Neuronal stem cell (in vitro differentiated cells): Measurements from ENCODE around the gene EIF2B2.

Source experiments
- DNase-seq: peaks from one replicate; pipeline ENCODE4 v3.0.0-alpha.2; 2013; ENCODE audit warnings: low spot score
- H2AFZ ChIP-seq: one replicate; pipeline ENCODE4 v1.6.1; 2013; ENCODE audit warnings: mild to moderate bottlenecking, low read length, inconsistent platforms
- H2AK5ac ChIP-seq: 2 replicates; pipeline ENCODE4 v1.6.1; 2013; ENCODE audit warnings: low read depth, mild to moderate bottlenecking, inconsistent platforms, low read length, moderate library complexity, mixed read lengths
- H2BK120ac ChIP-seq: 2 replicates; pipeline ENCODE4 v1.6.1; 2013; ENCODE audit warnings: low read depth, mild to moderate bottlenecking, inconsistent platforms, low read length, moderate library complexity, mixed read lengths
- H2BK12ac ChIP-seq: one replicate; pipeline ENCODE4 v1.6.1; 2013; ENCODE audit warnings: low read length, inconsistent platforms
- H2BK15ac ChIP-seq: 2 replicates; pipeline ENCODE4 v1.6.1; 2013; ENCODE audit warnings: mild to moderate bottlenecking, low read length, inconsistent platforms, mixed read lengths
- H2BK5ac ChIP-seq: one replicate; pipeline ENCODE4 v1.6.1; 2013; ENCODE audit warnings: inconsistent platforms, mild to moderate bottlenecking, low read length, moderate library complexity
- H3K14ac ChIP-seq: one replicate; pipeline ENCODE4 v1.6.1; 2013; ENCODE audit warnings: low read length, inconsistent platforms
- H3K18ac ChIP-seq: 2 replicates; pipeline ENCODE4 v1.6.1; 2013; ENCODE audit warnings: low read length, inconsistent platforms
- H3K23ac ChIP-seq: 2 replicates; pipeline ENCODE4 v1.6.1; 2013; ENCODE audit warnings: low read depth, mild to moderate bottlenecking, mixed read lengths, low read length, inconsistent platforms; ENCODE audit not compliant: poor library complexity
- H3K27ac ChIP-seq: replicated peaks from 3 replicates; pipeline ENCODE4 v1.5.1; 2013; ENCODE audit warnings: low read length, inconsistent platforms
- H3K27me3 ChIP-seq, 3 experiments: 2 replicates each; pipeline ENCODE4 v1.6.1; 2013; ENCODE audit warnings: low read length in 3 of 3, mild to moderate bottlenecking in 2 of 3, inconsistent platforms in 1 of 3, low read depth in 1 of 3, mixed read lengths in 1 of 3, moderate library complexity in 1 of 3; ENCODE audit not compliant: control insufficient read depth in 3 of 3, insufficient read depth in 3 of 3
- H3K36me3 ChIP-seq, 2 donors: replicated peaks in 1 of 2; 2 replicates each; pipeline ENCODE4 v1.6.1; 2013; ENCODE audit warnings: low read length in 2 of 2; ENCODE audit not compliant: control insufficient read depth in 2 of 2, insufficient read depth in 2 of 2
- H3K4ac ChIP-seq: 2 replicates; pipeline ENCODE4 v1.6.1; 2013; ENCODE audit warnings: inconsistent platforms, mild to moderate bottlenecking, low read length, moderate library complexity
- H3K4me1 ChIP-seq, 2 donors: 1 replicate in 1 of 2; 2 replicates in 1 of 2; pipeline ENCODE4 v1.6.1; 2013; ENCODE audit warnings: low read length in 2 of 2, low read depth in 1 of 2; ENCODE audit not compliant: control insufficient read depth in 2 of 2, insufficient read depth in 1 of 2
- H3K4me2 ChIP-seq: one replicate; pipeline ENCODE4 v1.6.1; 2013; ENCODE audit warnings: mild to moderate bottlenecking, low read length, inconsistent platforms; ENCODE audit not compliant: insufficient read depth, poor library complexity, severe bottlenecking
- H3K4me3 ChIP-seq, 2 donors: 2 replicates each; pipeline ENCODE4 v1.5.1; 2013; ENCODE audit warnings: low read length in 2 of 2, mild to moderate bottlenecking in 2 of 2, inconsistent platforms in 1 of 2, moderate library complexity in 1 of 2
- H3K79me1 ChIP-seq: one replicate; pipeline ENCODE4 v1.6.1; 2013; ENCODE audit warnings: low read depth, mild to moderate bottlenecking, inconsistent platforms, low read length, moderate library complexity
- H3K9ac ChIP-seq: one replicate; pipeline ENCODE4 v1.6.1; 2013; ENCODE audit warnings: mild to moderate bottlenecking, low read depth, low read length, inconsistent platforms; ENCODE audit not compliant: poor library complexity
- H3K9me3 ChIP-seq, 2 donors: replicated peaks in 1 of 2; 2 replicates each; pipeline versions ENCODE3 to v1.6.1; 2013; ENCODE audit warnings: low read length in 2 of 2, mild to moderate bottlenecking in 2 of 2, inconsistent platforms in 1 of 2, low read depth in 1 of 2, mixed read lengths in 1 of 2, moderate library complexity in 1 of 2; ENCODE audit not compliant: control insufficient read depth in 2 of 2, insufficient read depth in 1 of 2
- H4K8ac ChIP-seq: one replicate; pipeline ENCODE4 v1.6.1; 2013; ENCODE audit warnings: low read depth, mild to moderate bottlenecking, inconsistent platforms, low read length, moderate library complexity
- H4K91ac ChIP-seq: one replicate; pipeline ENCODE4 v1.6.1; 2013; ENCODE audit warnings: low read length, low read depth, mild to moderate bottlenecking, inconsistent platforms; ENCODE audit not compliant: poor library complexity
- WGBS, 2 donors: extraction: QIAGEN DNeasy Blood & Tissue Kit; methylation state at CpG; one replicate each; pipeline ENCODE4 v1.1.7; 2013; ENCODE audit warnings: missing lambda C conversion rate in 2 of 2, mixed read lengths in 1 of 2; ENCODE audit not compliant: insufficient read length in 2 of 2, insufficient replicate concordance in 1 of 2; ENCODE audit errors: extremely low coverage in 2 of 2; 5-methylcytosine and 5-hydroxymethylcytosine counted together

EIF2B2 gene

DNA sequence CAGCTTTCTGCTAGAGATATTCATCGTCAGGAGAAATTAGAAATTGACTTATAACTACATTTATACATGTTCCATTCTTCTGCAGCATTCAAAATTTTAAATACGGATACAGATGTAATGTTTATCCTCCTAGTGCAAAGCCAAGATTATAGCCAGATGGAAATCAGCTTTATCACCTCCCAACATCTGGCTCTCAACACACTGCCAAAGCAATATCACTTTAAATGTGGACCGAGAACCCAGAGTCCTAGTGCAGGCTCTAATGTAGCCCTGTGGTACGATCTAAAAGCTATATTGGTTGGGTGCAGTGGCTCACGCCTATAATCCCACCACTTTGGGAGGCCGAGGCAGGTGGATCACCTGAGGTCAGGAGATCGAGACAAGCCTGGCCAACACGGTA is 42.0 kb downstream of the EIF2B2 start:
- H3K14ac ChIP-seq, result no peak overlapping the region
- no peaks in the 10 kb centered on the region for H3K27me3 ChIP-seq
- H4K91ac ChIP-seq, result no peak overlapping the region
- no peak overlapping the region for H2BK12ac ChIP-seq
- H3K9ac ChIP-seq, result no peak overlapping the region
- H3K18ac ChIP-seq, result no peak overlapping the region
- H2AK5ac ChIP-seq, result no peak overlapping the region
- H2BK15ac ChIP-seq, result no peak overlapping the region
- no peak overlapping the region for H2AFZ ChIP-seq
- no peak overlapping the region for H4K8ac ChIP-seq
- H3K27ac ChIP-seq, result no peak overlapping the region
- no peaks in the 10 kb centered on the region for H3K4me1 ChIP-seq
- DNase-seq, result no peak
- H3K36me3 ChIP-seq, result peaks cover 0 to 1% of the 10 kb centered on the region in 2 donors
- H2BK5ac ChIP-seq, result no peak overlapping the region
- no peak overlapping the region for H3K23ac ChIP-seq
- H2BK120ac ChIP-seq, result no peak overlapping the region
- WGBS, 2 donors, result no CpG with 5 or more reads among the region's 8 CpGs
- no peak overlapping the region for H3K4me3 ChIP-seq
- H3K4ac ChIP-seq, result no peak overlapping the region
- H3K4me2 ChIP-seq, result no peak overlapping the region
- no peaks in the 10 kb centered on the region for H3K9me3 ChIP-seq
- H3K79me1 ChIP-seq, result no peaks in the 10 kb centered on the region

DNA sequence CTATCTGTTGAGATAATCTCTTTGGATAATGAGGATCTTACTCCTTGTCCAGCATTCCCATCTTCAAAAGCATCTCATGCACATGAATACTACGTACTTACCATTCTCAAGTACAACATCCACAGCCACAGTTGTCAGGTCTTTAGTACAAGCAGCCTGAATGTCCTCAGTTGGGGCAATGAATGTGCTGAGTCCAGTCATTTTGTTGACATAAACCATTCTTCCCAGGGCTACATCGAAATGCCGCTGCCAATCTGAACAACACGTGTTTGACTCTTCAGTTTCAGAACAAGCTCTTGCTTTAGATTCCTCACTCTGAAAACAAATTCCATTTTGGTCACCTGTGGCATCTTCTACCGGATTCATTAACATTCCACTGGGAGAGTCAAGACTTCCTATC is 43.6 kb downstream of the EIF2B2 start:
- peaks cover 0 to 3% of the 10 kb centered on the region in 2 donors for H3K9me3 ChIP-seq
- no peak overlapping the region for H2AK5ac ChIP-seq
- H3K9ac ChIP-seq, result no peak overlapping the region
- H3K27ac ChIP-seq, result no peak overlapping the region
- no peaks in the 10 kb centered on the region for H3K4me1 ChIP-seq
- H3K36me3 ChIP-seq, result peaks cover 0 to 1% of the 10 kb centered on the region in 2 donors
- H2BK15ac ChIP-seq, result no peak overlapping the region
- no peak overlapping the region for H3K4me2 ChIP-seq
- DNase-seq, result no peak
- H2AFZ ChIP-seq, result no peak overlapping the region
- H2BK12ac ChIP-seq, result no peak overlapping the region
- H3K27me3 ChIP-seq, result no peaks in the 10 kb centered on the region
- H3K14ac ChIP-seq, result no peak overlapping the region
- no peak overlapping the region for H4K8ac ChIP-seq
- no CpG with 5 or more reads among the region's 5 CpGs for WGBS, 2 donors
- H3K4ac ChIP-seq, result no peak overlapping the region
- H3K18ac ChIP-seq, result no peak overlapping the region
- no peak overlapping the region for H3K23ac ChIP-seq
- H4K91ac ChIP-seq, result no peak overlapping the region
- H3K4me3 ChIP-seq, result no peak overlapping the region
- H2BK120ac ChIP-seq, result no peak overlapping the region
- no peaks in the 10 kb centered on the region for H3K79me1 ChIP-seq
- H2BK5ac ChIP-seq, result no peak overlapping the region

DNA sequence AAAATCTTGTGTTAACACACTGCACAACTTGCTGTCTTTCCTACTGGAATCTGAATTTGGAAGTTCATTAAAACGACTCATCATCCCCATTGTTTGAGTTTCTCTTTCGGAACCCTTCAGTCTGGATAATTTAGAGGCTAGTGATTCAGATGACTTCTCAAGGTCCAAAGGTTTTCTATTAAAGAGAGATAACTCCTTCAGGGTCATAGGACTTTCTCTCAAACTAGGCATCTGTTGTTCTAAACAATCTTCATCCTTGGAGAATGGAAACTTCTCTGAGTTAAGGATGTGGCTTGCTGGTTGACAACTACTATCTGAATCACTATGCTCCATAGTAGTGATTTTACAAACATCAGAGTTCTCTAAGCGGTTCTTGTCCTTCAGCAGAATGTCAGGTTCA is 44.2 kb downstream of the EIF2B2 start:
- Histone ChIP-seq H2BK12ac (no peak overlapping the region), H4K8ac (no peak overlapping the region), H3K9ac (no peak overlapping the region), H3K18ac (no peak overlapping the region), H3K27ac (no peak overlapping the region), H2BK120ac (no peak overlapping the region), H3K14ac (no peak overlapping the region), H3K4me1 (no peaks in the 10 kb centered on the region), H3K27me3 (no peaks in the 10 kb centered on the region), H3K79me1 (no peaks in the 10 kb centered on the region), H4K91ac (no peak overlapping the region), H2AFZ (no peak overlapping the region), H3K4me3 (no peak overlapping the region), H3K23ac (no peak overlapping the region), H2BK5ac (no peak overlapping the region), H2BK15ac (no peak overlapping the region), H3K9me3 (peaks cover 0 to 3% of the 10 kb centered on the region in 2 donors), H3K4me2 (no peak overlapping the region), H3K36me3 (peaks cover 0 to 1% of the 10 kb centered on the region in 2 donors), H3K4ac (no peak overlapping the region), H2AK5ac (no peak overlapping the region)
- DNase-seq, result no peak
- WGBS, 2 donors, result no CpG with 5 or more reads among the region's 3 CpGs

DNA sequence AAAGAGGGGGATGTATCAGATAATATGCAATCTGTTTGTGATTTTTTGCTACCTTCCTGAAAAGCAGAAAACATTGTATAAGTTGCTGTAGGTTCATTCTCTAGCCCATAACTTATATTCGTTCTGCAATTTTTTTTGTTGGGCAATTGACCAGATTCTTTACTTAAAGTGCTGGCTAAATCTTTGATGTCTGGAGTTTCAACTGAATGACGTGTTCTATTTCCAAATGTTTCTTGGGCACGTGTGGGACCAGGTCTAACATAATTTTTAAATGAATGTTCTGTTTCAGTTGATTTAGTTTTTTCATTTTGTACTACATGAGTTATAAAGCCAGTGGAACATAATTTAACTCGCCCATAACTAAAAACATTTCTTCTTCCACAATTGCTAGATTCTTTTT is 44.8 kb downstream of the EIF2B2 start:
- Histone ChIP-seq H3K18ac (no peak overlapping the region), H4K8ac (no peak overlapping the region), H4K91ac (no peak overlapping the region), H3K79me1 (no peaks in the 10 kb centered on the region), H3K23ac (no peak overlapping the region), H3K4me2 (no peak overlapping the region), H3K27ac (no peak overlapping the region), H3K9me3 (peaks cover 0 to 3% of the 10 kb centered on the region in 2 donors), H2AK5ac (no peak overlapping the region), H3K27me3 (no peaks in the 10 kb centered on the region), H3K9ac (no peak overlapping the region), H2BK15ac (no peak overlapping the region), H2BK12ac (no peak overlapping the region), H3K4me3 (no peak overlapping the region), H3K14ac (no peak overlapping the region), H2BK5ac (no peak overlapping the region), H3K4me1 (no peaks in the 10 kb centered on the region), H3K4ac (no peak overlapping the region), H2AFZ (no peak overlapping the region), H3K36me3 (peaks cover 0 to 2% of the 10 kb centered on the region in 2 donors), H2BK120ac (no peak overlapping the region)
- no peak for DNase-seq
- no CpG with 5 or more reads among the region's 4 CpGs for WGBS, 2 donors
